Amygdala (tissue), 56 donors: Measurements from ENCODE around the gene ESRRA.
A peak's percentile ranks its signal among the peaks of the same experiment; 100 is the strongest.

ENCODE experiments used
- DNase-seq, 56 donors: peaks; one replicate each; lab custom pipeline; 2025; lab: John Stamatoyannopoulos, UW

Gene ESRRA

GRCh38 chr11:64290352-64291261 lies 14.7 kb upstream of the ESRRA start:
- no peak for DNase-seq

GRCh38 chr11:64291262-64291751 lies 14.0 kb upstream of the ESRRA start, which contains the start of gene KCNK4:
TSS of gene KCNK4 (plus strand) at chr11:64291302. CDS start at chr11:64293019, 1,717 bp downstream.
- peak in 1 of 56 donors; percentile 23 for DNase-seq

- DNase-seq = peak in 3 of 56 donors; percentile 32 to 48 (median 39)
Measured at GRCh38 chr11:64291752-64292459, 13.4 kb upstream of the ESRRA start.

GRCh38 chr11:64292460-64293254 lies 12.7 kb upstream of the ESRRA start:
- DNase-seq = peak in 1 of 56 donors; percentile 11

- DNase-seq = peak in 1 of 56 donors; percentile 9
Measured at GRCh38 chr11:64294774-64295173, 10.6 kb upstream of the ESRRA start.

- DNase-seq = no peak
Measured at GRCh38 chr11:64295760-64296159, 9.6 kb upstream of the ESRRA start.

- DNase-seq = no peak
Measured at GRCh38 chr11:64296236-64296635, 9.1 kb upstream of the ESRRA start.

GRCh38 chr11:64296830-64297698 lies 8.3 kb upstream of the ESRRA start:
- DNase-seq = no peak

- no peak for DNase-seq
Measured at GRCh38 chr11:64297699-64298358, 7.5 kb upstream of the ESRRA start.

GRCh38 chr11:64298966-64299846 lies 6.1 kb upstream of the ESRRA start:
- peak in 49 of 56 donors; percentile 26 to 84 (median 57) for DNase-seq

- peak in 1 of 56 donors; percentile 18 for DNase-seq
Measured at GRCh38 chr11:64299847-64300648, 5.3 kb upstream of the ESRRA start, which contains the start of gene CATSPERZ. TSS of gene CATSPERZ (plus strand) at chr11:64300358. CDS start at chr11:64300411, 53 bp downstream.

- DNase-seq = no peak
Measured at GRCh38 chr11:64303109-64304031, 2.0 kb upstream of the ESRRA start.

GRCh38 chr11:64304032-64304315 lies 1.4 kb upstream of the ESRRA start:
- DNase-seq = no peak

- peak in 55 of 56 donors; percentile 38 to 96 (median 74) for DNase-seq
Measured at GRCh38 chr11:64304316-64305072, 830 bp upstream of the ESRRA start.
